CD8-positive, alpha-beta memory T cell (primary cell): ENCODE data around the gene RHEB. TPM values are rescaled to one million over a fixed set of nuclear protein-coding genes. Genes with fewer than 3 reads are reported as not detected.

Source experiments
- CTCF ChIA-PET: fragments of 350-600 bp; sonication (Branson Sonifier 250); formaldehyde crosslinking; loops from one replicate; lab custom pipeline; 2021; ENCODE audit warnings: antibody characterized with exemption; lab: Charles Lee
- POLR2A ChIA-PET: fragments of 350-600 bp; sonication (Branson Sonifier 250); formaldehyde crosslinking; loops from one replicate; lab custom pipeline; 2021; ENCODE audit warnings: antibody characterized with exemption; lab: Charles Lee
- DNase-seq, 5 donors: peaks; one replicate each; pipeline versions ENCODE4 v3.0.0 to v3.0.0-alpha.2; 2020 to 2022; ENCODE audit warnings: mixed read lengths in 1 of 5
- H3K27ac ChIP-seq: one replicate; pipeline ENCODE4 v1.7.0; 2013; ENCODE audit warnings: low read depth, mild to moderate bottlenecking, low read length, moderate library complexity
- H3K27me3 ChIP-seq: 2 replicates; pipeline ENCODE4 v1.7.0; 2013; ENCODE audit warnings: low read length, mild to moderate bottlenecking; ENCODE audit not compliant: insufficient read depth, poor library complexity, severe bottlenecking
- H3K36me3 ChIP-seq: 2 replicates; pipeline ENCODE4 v1.7.0; 2013; ENCODE audit warnings: mild to moderate bottlenecking, low read length, moderate library complexity; ENCODE audit not compliant: insufficient read depth
- H3K4me1 ChIP-seq: 2 replicates; pipeline ENCODE4 v1.7.0; 2013; ENCODE audit warnings: mild to moderate bottlenecking, low read length, moderate library complexity; ENCODE audit not compliant: insufficient read depth
- H3K4me3 ChIP-seq: 2 replicates; pipeline ENCODE4 v1.7.0; 2013; ENCODE audit warnings: mild to moderate bottlenecking, low read length
- H3K9me3 ChIP-seq: 2 replicates; pipeline ENCODE4 v1.7.0; 2013; ENCODE audit warnings: mild to moderate bottlenecking, low read length
- H3K27ac Mint-ChIP-seq, 8 donors: one replicate each; pipeline ENCODE4 v1.8.0; 2020 to 2021; ENCODE audit warnings: mixed read lengths in 8 of 8, mild to moderate bottlenecking in 6 of 8, inconsistent platforms in 3 of 8, moderate library complexity in 3 of 8
- H3K27me3 Mint-ChIP-seq, 2 donors: one replicate each; pipeline ENCODE4 v1.8.0; 2020 to 2021; ENCODE audit warnings: mixed read lengths in 2 of 2, mild to moderate bottlenecking in 1 of 2, moderate library complexity in 1 of 2
- H3K36me3 Mint-ChIP-seq, 3 donors: one replicate each; pipeline ENCODE4 v1.8.0; 2020 to 2021; ENCODE audit warnings: mixed read lengths in 3 of 3, inconsistent platforms in 1 of 3, mild to moderate bottlenecking in 1 of 3
- H3K4me1 Mint-ChIP-seq, 3 donors: one replicate each; pipeline ENCODE4 v1.8.0; 2020 to 2021; ENCODE audit warnings: mixed read lengths in 3 of 3, inconsistent platforms in 1 of 3, mild to moderate bottlenecking in 1 of 3
- H3K4me3 Mint-ChIP-seq, 7 donors: one replicate each; pipeline ENCODE4 v1.8.0; 2020 to 2021; ENCODE audit warnings: mixed read lengths in 7 of 7, mild to moderate bottlenecking in 6 of 7, moderate library complexity in 4 of 7, inconsistent platforms in 2 of 7
- H3K9me3 Mint-ChIP-seq, 5 donors: one replicate each; pipeline ENCODE4 v1.8.0; 2020 to 2022; ENCODE audit warnings: mixed read lengths in 5 of 5, mild to moderate bottlenecking in 3 of 5, moderate library complexity in 2 of 5, inconsistent platforms in 1 of 5
- polyA plus RNA-seq: library from polyadenylated mRNA; unstranded; fragments of 300-500 nt; fragmentation: Illumina TruSeq; gene quantifications from one replicate; pipeline ENCODE4 v1.2.3, GENCODE V29; 2021
- total RNA-seq, 2 experiments: library from RNA; stranded (reverse); gene quantifications; one replicate each; pipeline ENCODE4 v1.2.3, GENCODE V29; 2021

Gene RHEB
- total and polyA plus RNA-seq, 3 experiments from 2014 or later, result 53.6 to 72.2 (median 54.9) TPM

GRCh38 chr7:151422212-151422611 lies 97.5 kb downstream of the RHEB start:
- Histone ChIP-seq H3K27me3 (no peaks in the 10 kb centered on the region), H3K4me3 (no peak overlapping the region), H3K4me1 (peaks cover 8% of the 10 kb centered on the region), H3K36me3 (no peaks in the 10 kb centered on the region), H3K27ac (no peak overlapping the region), H3K9me3 (no peaks in the 10 kb centered on the region)
- no peaks in the 10 kb centered on the region for H3K4me1 Mint-ChIP-seq
- peaks cover 0 to 11% of the 10 kb centered on the region in 2 donors for H3K27me3 Mint-ChIP-seq
- H3K36me3 Mint-ChIP-seq, result peaks cover 0 to 23% (median 1%) of the 10 kb centered on the region in 3 donors
- POLR2A ChIA-PET, result no interaction called here
- CTCF ChIA-PET, result no interaction called here
- H3K27ac Mint-ChIP-seq, result no peak overlapping the region
- H3K9me3 Mint-ChIP-seq, result peaks cover 4 to 15% (median 13%) of the 10 kb centered on the region in 5 donors
- DNase-seq, result no peak
- H3K4me3 Mint-ChIP-seq, result no peak overlapping the region

- Histone ChIP-seq H3K27ac (no peak overlapping the region), H3K4me3 (no peak overlapping the region), H3K9me3 (no peaks in the 10 kb centered on the region), H3K27me3 (no peaks in the 10 kb centered on the region), H3K36me3 (no peaks in the 10 kb centered on the region), H3K4me1 (no peaks in the 10 kb centered on the region)
- Mint-ChIP-seq H3K36me3 (peaks cover 0 to 23% (median 1%) of the 10 kb centered on the region in 3 donors), H3K4me3 (no peak overlapping the region), H3K9me3 (peaks cover 4 to 15% (median 13%) of the 10 kb centered on the region in 5 donors), H3K27ac (no peak overlapping the region), H3K4me1 (peaks cover 0 to 4% (median 0%) of the 10 kb centered on the region in 3 donors), H3K27me3 (peaks cover 6 to 11% of the 10 kb centered on the region in 2 donors)
- no peak for DNase-seq
- CTCF ChIA-PET, result no interaction called here
- POLR2A ChIA-PET, result no interaction called here
Observed at GRCh38 chr7:151420144-151420543, 99.6 kb downstream of the RHEB start.

GRCh38 chr7:151416941-151417315 lies 102.8 kb downstream of the RHEB start:
- Mint-ChIP-seq H3K4me3 (no peak overlapping the region), H3K36me3 (peaks cover 1 to 32% (median 2%) of the 10 kb centered on the region in 3 donors), H3K4me1 (peaks cover 13 to 18% (median 18%) of the 10 kb centered on the region in 3 donors), H3K27ac (no peak overlapping the region), H3K27me3 (peaks cover 8 to 9% of the 10 kb centered on the region in 2 donors), H3K9me3 (peaks cover 4 to 20% (median 15%) of the 10 kb centered on the region in 5 donors)
- Histone ChIP-seq H3K9me3 (no peaks in the 10 kb centered on the region), H3K27ac (no peak overlapping the region), H3K27me3 (no peaks in the 10 kb centered on the region), H3K4me3 (no peak overlapping the region), H3K36me3 (no peaks in the 10 kb centered on the region), H3K4me1 (no peaks in the 10 kb centered on the region)
- POLR2A ChIA-PET, result no interaction called here
- CTCF ChIA-PET, result interaction anchor here (2.2 kb wide), 1 partner anchor 31 kb away, joined by 8 read pairs; no protein-coding TSS in a partner anchor
- no peak for DNase-seq

GRCh38 chr7:151416112-151416940 lies 103.4 kb downstream of the RHEB start:
- H3K9me3 ChIP-seq, result no peaks in the 10 kb centered on the region
- ChIA-PET CTCF (interaction anchor here (2.2 kb wide), 1 partner anchor 32 kb away, joined by 8 read pairs; no protein-coding TSS in a partner anchor), POLR2A (interaction anchor here (0.5 kb wide), 1 partner anchor 581 kb away, joined by 5 read pairs; no protein-coding TSS in a partner anchor)
- no peak overlapping the region for H3K27ac ChIP-seq
- no peaks in the 10 kb centered on the region for H3K4me1 ChIP-seq
- no peak for DNase-seq
- peaks cover 4 to 20% (median 13%) of the 10 kb centered on the region in 5 donors for H3K9me3 Mint-ChIP-seq
- H3K36me3 Mint-ChIP-seq, result peaks cover 1 to 29% (median 2%) of the 10 kb centered on the region in 3 donors
- no peak overlapping the region for H3K4me3 ChIP-seq
- no peaks in the 10 kb centered on the region for H3K36me3 ChIP-seq
- H3K4me3 Mint-ChIP-seq, result no peak overlapping the region
- H3K27me3 Mint-ChIP-seq, result peaks cover 6 to 15% of the 10 kb centered on the region in 2 donors
- H3K4me1 Mint-ChIP-seq, result peaks cover 17 to 23% (median 19%) of the 10 kb centered on the region in 3 donors
- H3K27me3 ChIP-seq, result no peaks in the 10 kb centered on the region
- H3K27ac Mint-ChIP-seq, result peak overlapping the region in 2 of 8 donors; percentile 1 to 74

Other genes starting within 250 kb of the RHEB start
- gene NUB1, start 178.1 kb downstream of the RHEB start, total RNA-seq, result 10 to 100 TPM; 39.1 to 46.1 TPM
- 82.6 TPM for gene NUB1, start 178.1 kb downstream of the RHEB start, polyA plus RNA-seq
- gene WDR86, start 109.9 kb downstream of the RHEB start, total RNA-seq, result under 1 TPM; 0.55 to 0.59 TPM
- 10.4 TPM for gene WDR86, start 109.9 kb downstream of the RHEB start, polyA plus RNA-seq
- not detected for gene CRYGN, start 79.8 kb downstream of the RHEB start, total RNA-seq
- 0.41 TPM for gene CRYGN, start 79.8 kb downstream of the RHEB start, polyA plus RNA-seq